Smooth muscle cell (in vitro differentiated cells): ENCODE data around the gene MRPL16. TPM values are rescaled to one million over a fixed set of nuclear protein-coding genes. Genes with fewer than 3 reads are reported as not detected.
A peak's percentile ranks its signal among the peaks of the same experiment; 100 is the strongest.

Experiments
- DNase-seq: peaks from one replicate; lab custom pipeline; 2025; ENCODE audit not compliant: unreplicated experiment; lab: John Stamatoyannopoulos, UW
- H2AFZ ChIP-seq: fragments of 200-600 bp; sonication (generic); 2 replicates; pipeline ENCODE4 v1.6.0; 2016; ENCODE audit warnings: antibody characterized with exemption, low read depth, mild to moderate bottlenecking
- H3F3A ChIP-seq: fragments of 200-600 bp; sonication (generic); 2 replicates; pipeline ENCODE4 v1.6.0; 2017; ENCODE audit warnings: antibody characterized with exemption, low read depth
- H3K27ac ChIP-seq: fragments of 200-600 bp; sonication (generic); 2 replicates; pipeline ENCODE4 v1.5.1; 2016; ENCODE audit warnings: low read depth, mild to moderate bottlenecking
- H3K27me3 ChIP-seq: fragments of 200-600 bp; sonication (generic); 2 replicates; pipeline ENCODE4 v1.6.1; 2016; ENCODE audit warnings: low read depth, mild to moderate bottlenecking
- H3K36me3 ChIP-seq: fragments of 200-600 bp; sonication (generic); 2 replicates; pipeline ENCODE4 v1.5.1; 2016; ENCODE audit warnings: low read depth
- H3K4me1 ChIP-seq: fragments of 200-600 bp; sonication (generic); 2 replicates; pipeline ENCODE4 v1.5.1; 2016; ENCODE audit warnings: low read depth
- H3K4me2 ChIP-seq: fragments of 200-600 bp; sonication (generic); 2 replicates; pipeline ENCODE4 v1.6.0; 2016; ENCODE audit warnings: mild to moderate bottlenecking
- H3K4me3 ChIP-seq: fragments of 200-600 bp; sonication (generic); 2 replicates; pipeline ENCODE4 v1.5.1; 2016; ENCODE audit warnings: mild to moderate bottlenecking
- H3K79me2 ChIP-seq: fragments of 200-600 bp; sonication (generic); 2 replicates; pipeline ENCODE4 v1.6.0; 2016; ENCODE audit warnings: low read depth, mild to moderate bottlenecking
- H3K9ac ChIP-seq: fragments of 200-600 bp; sonication (generic); 2 replicates; pipeline ENCODE4 v1.6.0; 2016; ENCODE audit warnings: low read depth
- H3K9me3 ChIP-seq: fragments of 200-600 bp; sonication (generic); replicated peaks from 2 replicates; pipeline ENCODE4 v1.5.1; 2016; ENCODE audit warnings: low read depth
- H4K20me1 ChIP-seq: fragments of 200-600 bp; sonication (generic); 2 replicates; pipeline ENCODE4 v1.6.0; 2016; ENCODE audit warnings: low read depth
- WGBS: methylation state at CpG from one replicate; pipeline ENCODE4 v1.1.7; 2016; ENCODE audit warnings: low lambda C conversion rate; 5-methylcytosine and 5-hydroxymethylcytosine counted together
- polyA plus RNA-seq: library from polyadenylated mRNA; unstranded; fragments of >200 nt; fragmentation: Nextera tagmentation; extraction: Ambion mirVana; gene quantifications from 2 replicates; pipeline ENCODE4 v1.2.1, GENCODE V29; 2016
- total RNA-seq: library from RNA; depleted of rRNA; stranded (reverse); fragments of >200 nt; gene quantifications from 2 replicates; pipeline ENCODE4 v1.2.3, GENCODE V29; 2014
- TF ChIP-seq, protein P1 (sequence below): fragments of 200-600 bp; sonication (generic); IDR thresholded peaks from 2 replicates; pipeline ENCODE4 v1.5.1; 2017; ENCODE audit warnings: borderline replicate concordance, mild to moderate bottlenecking, antibody characterized with exemption; ENCODE audit not compliant: insufficient read depth, poor library complexity, severe bottlenecking

MRPL16 gene
- total RNA-seq = 23.7 and 32.9 TPM in 2 replicates
- 45.7 and 48.9 TPM in 2 replicates for polyA plus RNA-seq

DNA sequence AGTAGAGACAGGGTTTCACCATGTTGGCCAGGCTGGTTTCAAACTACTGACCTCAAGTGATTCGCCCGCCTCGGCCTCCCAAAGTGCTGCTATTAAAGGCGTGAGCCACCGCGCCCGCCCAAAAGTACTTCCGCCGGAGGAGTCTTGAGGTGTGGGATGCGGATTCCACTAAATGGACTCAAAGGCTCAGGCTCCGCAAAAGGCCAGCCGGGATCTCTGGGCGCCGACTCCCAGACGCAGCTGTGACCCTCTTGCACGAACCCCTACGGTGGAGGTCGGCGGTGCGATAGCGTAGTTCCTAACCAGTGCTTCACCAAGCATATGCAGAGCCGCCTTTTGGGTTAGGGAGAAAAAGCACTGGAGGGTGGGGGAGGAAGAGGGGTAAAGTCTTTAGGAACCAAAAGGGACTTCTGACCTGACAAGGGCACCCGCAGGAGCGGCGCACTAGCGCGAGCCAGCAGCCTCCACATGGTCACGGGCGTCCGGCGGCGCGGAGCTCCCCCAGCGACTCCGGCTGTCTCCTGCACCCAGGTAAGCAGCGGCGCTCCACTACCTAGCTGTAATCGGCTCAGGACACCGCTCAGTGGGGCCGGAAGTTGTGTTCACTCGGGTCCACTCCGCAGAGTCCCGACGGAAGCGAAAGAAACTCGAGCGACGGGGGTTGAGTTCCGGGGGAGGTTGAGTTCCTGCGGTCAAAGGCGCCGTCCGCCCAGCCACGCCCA lies at the start of gene MRPL16:
TSS of gene MRPL16 (minus strand) at position 590 of the 722 bp plus-strand sequence. CDS start at position 470, 120 bp downstream.
- peak; percentile 57 for DNase-seq
- H4K20me1 ChIP-seq = no peaks in the 10 kb centered on the region
- peaks cover 7% of the 10 kb centered on the region for H3K79me2 ChIP-seq
- peaks cover 8% of the 10 kb centered on the region for H3K4me1 ChIP-seq
- H3K27ac ChIP-seq = peak within 1 kb of the TSS; percentile 42
- peak within 1 kb of the TSS; percentile 85 for H2AFZ ChIP-seq
- peak within 1 kb of the TSS; percentile 82 for H3K9ac ChIP-seq
- H3K4me2 ChIP-seq = peak within 1 kb of the TSS; percentile 97
- H3K9me3 ChIP-seq = no peaks in the 10 kb centered on the region
- H3K4me3 ChIP-seq = peak within 1 kb of the TSS; percentile 87
- peaks cover 5% of the 10 kb centered on the region for H3F3A ChIP-seq
- 1% methylated on average over 52 of the region's 54 CpGs for WGBS
- no peaks in the 10 kb centered on the region for H3K36me3 ChIP-seq
- TF ChIP-seq, protein P1, sequence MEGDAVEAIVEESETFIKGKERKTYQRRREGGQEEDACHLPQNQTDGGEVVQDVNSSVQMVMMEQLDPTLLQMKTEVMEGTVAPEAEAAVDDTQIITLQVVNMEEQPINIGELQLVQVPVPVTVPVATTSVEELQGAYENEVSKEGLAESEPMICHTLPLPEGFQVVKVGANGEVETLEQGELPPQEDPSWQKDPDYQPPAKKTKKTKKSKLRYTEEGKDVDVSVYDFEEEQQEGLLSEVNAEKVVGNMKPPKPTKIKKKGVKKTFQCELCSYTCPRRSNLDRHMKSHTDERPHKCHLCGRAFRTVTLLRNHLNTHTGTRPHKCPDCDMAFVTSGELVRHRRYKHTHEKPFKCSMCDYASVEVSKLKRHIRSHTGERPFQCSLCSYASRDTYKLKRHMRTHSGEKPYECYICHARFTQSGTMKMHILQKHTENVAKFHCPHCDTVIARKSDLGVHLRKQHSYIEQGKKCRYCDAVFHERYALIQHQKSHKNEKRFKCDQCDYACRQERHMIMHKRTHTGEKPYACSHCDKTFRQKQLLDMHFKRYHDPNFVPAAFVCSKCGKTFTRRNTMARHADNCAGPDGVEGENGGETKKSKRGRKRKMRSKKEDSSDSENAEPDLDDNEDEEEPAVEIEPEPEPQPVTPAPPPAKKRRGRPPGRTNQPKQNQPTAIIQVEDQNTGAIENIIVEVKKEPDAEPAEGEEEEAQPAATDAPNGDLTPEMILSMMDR = peak; percentile 8
- H3K27me3 ChIP-seq = no peaks in the 10 kb centered on the region

DNA sequence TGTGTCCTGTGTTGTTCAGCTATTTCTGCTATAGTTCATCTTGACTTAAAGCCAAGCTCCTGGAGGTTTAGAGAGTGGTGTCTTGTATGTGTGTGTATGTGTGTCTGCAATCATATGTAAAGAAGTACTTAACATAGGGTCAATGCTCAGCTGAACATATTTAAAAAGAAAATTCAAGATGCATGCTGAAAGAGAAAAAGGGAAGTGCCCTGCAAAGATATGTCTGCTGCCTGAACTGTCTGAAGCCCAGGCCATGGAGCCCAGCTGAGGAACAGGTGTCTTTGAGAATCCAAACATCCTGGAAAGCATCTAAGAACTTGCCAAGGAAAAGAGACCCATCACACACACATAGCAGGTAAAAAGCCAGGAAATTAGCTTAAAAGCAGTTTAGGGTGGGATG lies 49.1 kb upstream of the MRPL16 start:
- H3K4me3 ChIP-seq = no peak overlapping the region
- no peak overlapping the region for H2AFZ ChIP-seq
- no peak overlapping the region for H3K9ac ChIP-seq
- H3K4me1 ChIP-seq = no peaks in the 10 kb centered on the region
- no peaks in the 10 kb centered on the region for H3F3A ChIP-seq
- H4K20me1 ChIP-seq = no peaks in the 10 kb centered on the region
- H3K4me2 ChIP-seq = no peak overlapping the region
- no peaks in the 10 kb centered on the region for H3K79me2 ChIP-seq
- H3K9me3 ChIP-seq = no peaks in the 10 kb centered on the region
- H3K36me3 ChIP-seq = no peaks in the 10 kb centered on the region
- TF ChIP-seq, protein P1 = no peak
- H3K27ac ChIP-seq = no peak overlapping the region
- no peak for DNase-seq
- H3K27me3 ChIP-seq = no peaks in the 10 kb centered on the region

DNA sequence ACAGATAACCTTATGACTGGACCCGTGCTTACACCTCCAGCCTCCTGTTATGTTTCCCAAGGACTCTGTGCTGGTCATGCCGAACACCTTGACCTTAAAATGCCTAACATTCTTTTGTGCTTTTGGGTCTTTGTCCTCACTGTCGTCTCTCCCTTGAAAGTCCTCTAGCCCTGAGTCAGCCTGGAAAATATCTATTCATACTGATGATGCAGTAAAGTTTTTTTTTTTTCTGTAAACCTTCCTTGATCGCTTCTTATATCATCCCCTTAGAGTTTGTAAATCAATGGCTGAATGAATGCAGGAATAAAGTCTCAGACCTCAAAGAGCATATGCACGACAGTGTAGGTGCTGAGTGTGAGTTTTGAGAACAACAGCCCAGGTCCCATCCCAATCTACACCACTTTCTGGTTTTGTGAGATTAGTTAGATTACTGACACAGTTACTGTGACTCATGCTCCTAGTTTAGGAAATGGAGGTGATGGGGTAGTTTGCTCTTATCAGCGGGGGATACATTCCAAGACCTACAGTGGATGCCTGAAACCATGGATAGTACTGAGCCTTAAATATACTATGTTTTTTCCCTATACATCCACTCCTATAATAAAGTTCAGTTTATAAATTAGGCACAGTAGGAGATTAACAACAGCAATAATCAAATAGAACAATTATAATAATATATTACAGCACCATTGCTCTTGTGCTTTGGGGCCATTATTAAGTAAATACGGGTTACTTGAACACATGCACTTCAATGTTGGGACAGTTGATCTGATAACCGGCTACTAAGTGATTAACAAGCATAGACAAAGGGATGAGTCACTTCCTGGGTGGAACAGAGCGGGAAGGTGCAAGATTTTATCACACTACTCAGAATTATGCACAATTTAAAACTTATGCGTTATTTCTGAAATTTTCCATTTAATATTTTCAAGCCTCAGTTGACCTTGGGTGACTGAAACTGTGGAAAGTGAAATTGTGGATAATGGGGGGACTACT lies 47.2 kb upstream of the MRPL16 start:
- no peaks in the 10 kb centered on the region for H3K4me1 ChIP-seq
- H3K36me3 ChIP-seq = no peaks in the 10 kb centered on the region
- WGBS = 58% methylated on average over 10 of the region's 10 CpGs
- peak overlapping the region; percentile 45 for H3K27ac ChIP-seq
- TF ChIP-seq, protein P1 = no peak
- H3K27me3 ChIP-seq = no peaks in the 10 kb centered on the region
- no peaks in the 10 kb centered on the region for H3K9me3 ChIP-seq
- H3F3A ChIP-seq = no peaks in the 10 kb centered on the region
- no peak overlapping the region for H3K4me2 ChIP-seq
- H4K20me1 ChIP-seq = no peaks in the 10 kb centered on the region
- no peak overlapping the region for H3K4me3 ChIP-seq
- DNase-seq = no peak
- no peaks in the 10 kb centered on the region for H3K79me2 ChIP-seq
- no peak overlapping the region for H3K9ac ChIP-seq
- no peak overlapping the region for H2AFZ ChIP-seq
